Endothelial cell of umbilical vein (primary cell): ENCODE results near the gene QPCT.

ENCODE experiments used
- CTCF ChIP-seq, 2 donors: IDR thresholded peaks; 1 replicate in 1 of 2; 2 replicates in 1 of 2; pipeline ENCODE4 v1.5.1; 2011; ENCODE audit warnings: low read length in 2 of 2, mild to moderate bottlenecking in 2 of 2, moderate library complexity in 2 of 2, control low read depth in 1 of 2, inconsistent platforms in 1 of 2, low read depth in 1 of 2; ENCODE audit not compliant: insufficient read depth in 1 of 2; ENCODE audit errors: extremely low read depth in 1 of 2
- EZH2 ChIP-seq: IDR thresholded peaks from 2 replicates; pipeline ENCODE4 v1.6.1; 2012; ENCODE audit warnings: borderline replicate concordance, low read depth, mild to moderate bottlenecking, moderate library complexity, low read length, inconsistent platforms; ENCODE audit not compliant: severe bottlenecking
- FOS ChIP-seq: IDR thresholded peaks from 2 replicates; pipeline ENCODE4 v1.6.1; 2011; ENCODE audit warnings: mild to moderate bottlenecking, low read length, moderate library complexity, borderline replicate concordance; ENCODE audit not compliant: insufficient read depth
- JUN ChIP-seq: IDR thresholded peaks from 2 replicates; pipeline ENCODE4 v1.6.1; 2011; ENCODE audit warnings: borderline replicate concordance, low read depth; ENCODE audit not compliant: insufficient read length, insufficient read depth
- MAX ChIP-seq: IDR thresholded peaks from 2 replicates; pipeline ENCODE4 v1.6.1; 2011; ENCODE audit not compliant: insufficient read depth, insufficient read length
- MYC ChIP-seq: IDR thresholded peaks from one replicate; pipeline ENCODE4 v1.6.1; 2011; ENCODE audit warnings: mild to moderate bottlenecking, low read depth, low read length
- POLR2A ChIP-seq: IDR thresholded peaks from 2 replicates; pipeline ENCODE4 v1.6.1; 2012; ENCODE audit warnings: low read depth, mild to moderate bottlenecking, control low read depth, low read length
- POLR2AphosphoS5 ChIP-seq: IDR thresholded peaks from 2 replicates; pipeline ENCODE4 v1.6.1; 2012; ENCODE audit warnings: low read depth, mild to moderate bottlenecking, control low read depth, low read length, moderate library complexity; ENCODE audit not compliant: insufficient read depth

GRCh38 chr2:37318401-37318800, 26.0 kb upstream of the QPCT start:
- TF ChIP-seq CTCF (IDR thresholded peaks at IDR 0.05; ENCODE audit: extremely low read depth in 1 of 2, insufficient read depth in 1 of 2, low read depth in 1 of 2, low read length in 2 of 2), result no peak
- TF ChIP-seq POLR2A, result no peak
- TF ChIP-seq POLR2AphosphoS5, result no peak
- no peak for TF ChIP-seq MAX
- TF ChIP-seq EZH2, result no peak
- no peak for TF ChIP-seq FOS
- no peak for TF ChIP-seq JUN
- no peak for TF ChIP-seq MYC
